BE2C (cell line): ENCODE data around the gene TST.
A peak's percentile ranks its signal among the peaks of the same experiment; 100 is the strongest.

Experiments used
- DNase-seq: peaks from one replicate; pipeline ENCODE4 v3.0.0-alpha.2; 2020
- H3K27me3 ChIP-seq: fragments of 250-450 bp; sonication (Bioruptor Pico); 2 replicates; pipeline ENCODE4 v1.5.1; 2020; ENCODE audit warnings: mild to moderate bottlenecking
- H3K36me3 ChIP-seq: fragments of 250-450 bp; sonication (Bioruptor Pico); 2 replicates; pipeline ENCODE4 v1.5.1; 2020; ENCODE audit warnings: mild to moderate bottlenecking
- H3K4me1 ChIP-seq: fragments of 250-450 bp; sonication (Bioruptor Pico); 2 replicates; pipeline ENCODE4 v1.5.1; 2020
- H3K4me3 ChIP-seq: 2 replicates; pipeline ENCODE4 v1.5.1; 2011; ENCODE audit warnings: low read depth, low read length
- H3K9me3 ChIP-seq: fragments of 250-450 bp; sonication (Bioruptor Pico); 2 replicates; pipeline ENCODE4 v1.5.1; 2020
- CTCF ChIP-seq: IDR thresholded peaks from 2 replicates; pipeline ENCODE4 v1.5.1; 2012; ENCODE audit warnings: mild to moderate bottlenecking, low read depth, low read length

Gene TST

GRCh38 chr22:36981247-36981775, 37.9 kb downstream of the TST start:
- DNase-seq = no peak
- TF ChIP-seq CTCF = no peak

GRCh38 chr22:36979016-36979910, 40.0 kb downstream of the TST start:
- Histone ChIP-seq H3K27me3 (peaks cover 3% of the 10 kb centered on the region; the same call in 1 of the 2 replicates), H3K36me3 (no peaks in the 10 kb centered on the region), H3K9me3 (no peaks in the 10 kb centered on the region), H3K4me1 (no peaks in the 10 kb centered on the region), H3K4me3 (no peak overlapping the region)
- DNase-seq = no peak
- TF ChIP-seq CTCF = no peak

More at GRCh38 chr22:36981247-36981775, 37.9 kb downstream of the TST start:
- Histone ChIP-seq H3K27me3 (peaks cover 3% of the 10 kb centered on the region; the same call in 1 of the 2 replicates), H3K36me3 (no peaks in the 10 kb centered on the region), H3K4me3 (no peak overlapping the region), H3K4me1 (no peaks in the 10 kb centered on the region), H3K9me3 (0 out of 2 replicates have a peak, but pooled peaks cover 3% of the 10 kb centered on the region)

GRCh38 chr22:36977947-36978660, 41.1 kb downstream of the TST start:
- H3K36me3 ChIP-seq = no peaks in the 10 kb centered on the region
- no peaks in the 10 kb centered on the region for H3K4me1 ChIP-seq
- peaks cover 3% of the 10 kb centered on the region; the same call in 1 of the 2 replicates for H3K27me3 ChIP-seq
- peak; percentile 93 for TF ChIP-seq CTCF
- H3K9me3 ChIP-seq = no peaks in the 10 kb centered on the region
- peak overlapping the region; percentile 55 for H3K4me3 ChIP-seq
- DNase-seq = peak; percentile 92

GRCh38 chr22:36977401-36977861, 41.8 kb downstream of the TST start:
- Histone ChIP-seq H3K9me3 (no peaks in the 10 kb centered on the region), H3K36me3 (no peaks in the 10 kb centered on the region), H3K4me3 (peak overlapping the region; percentile 55), H3K4me1 (no peaks in the 10 kb centered on the region), H3K27me3 (peaks cover 3% of the 10 kb centered on the region; the same call in 1 of the 2 replicates)
- TF ChIP-seq CTCF = peak; percentile 71
- peak; percentile 84 for DNase-seq

- no peaks in the 10 kb centered on the region for H3K4me1 ChIP-seq
- no peaks in the 10 kb centered on the region for H3K9me3 ChIP-seq
- no peak overlapping the region for H3K4me3 ChIP-seq
- no peak for TF ChIP-seq CTCF
- peaks cover 3% of the 10 kb centered on the region; the same call in 1 of the 2 replicates for H3K27me3 ChIP-seq
- H3K36me3 ChIP-seq = no peaks in the 10 kb centered on the region
- DNase-seq = no peak
These were observed 42.6 kb downstream of the TST start for GRCh38 chr22:36976606-36977005.
